Skin epidermis (tissue), 12 donors: ENCODE results near the gene MLC1.

ENCODE experiments used
- H3K27ac ChIP-seq, 21 experiments: fragments of 200-600 bp; sonication (generic) in 11 of 21; one replicate each; pipeline ENCODE4 v1.5.0; 2020; ENCODE audit warnings: mild to moderate bottlenecking in 3 of 21, inconsistent platforms in 2 of 21, moderate library complexity in 2 of 21
- H3K4me3 ChIP-seq, 7 experiments: fragments of 200-600 bp; sonication (generic) in 2 of 7; one replicate each; pipeline ENCODE4 v1.5.0; 2020; ENCODE audit warnings: inconsistent platforms in 2 of 7, mild to moderate bottlenecking in 2 of 7, moderate library complexity in 1 of 7

MLC1 gene

GRCh38 chr22:50081426-50082196, 3.6 kb downstream of the MLC1 start:
- peak overlapping the region in 1 of 21 experiments; percentile 70 for H3K27ac ChIP-seq
- H3K4me3 ChIP-seq: no peak overlapping the region

- Histone ChIP-seq H3K4me3 (no peak overlapping the region), H3K27ac (peak overlapping the region in 1 of 21 experiments; percentile 6)
Observed at GRCh38 chr22:50080077-50080465, 5.2 kb downstream of the MLC1 start.

GRCh38 chr22:50078761-50079160, 6.5 kb downstream of the MLC1 start:
- H3K4me3 ChIP-seq: no peak overlapping the region
- H3K27ac ChIP-seq: no peak overlapping the region

- no peak overlapping the region for H3K27ac ChIP-seq
Observed at GRCh38 chr22:50078246-50078645, 7.0 kb downstream of the MLC1 start.

GRCh38 chr22:50076646-50077535, 8.3 kb downstream of the MLC1 start:
- Histone ChIP-seq H3K27ac (no peak overlapping the region), H3K4me3 (no peak overlapping the region)

More at GRCh38 chr22:50078246-50078645, 7.0 kb downstream of the MLC1 start:
- H3K4me3 ChIP-seq: no peak overlapping the region

GRCh38 chr22:50074551-50075530, 10.4 kb downstream of the MLC1 start:
- Histone ChIP-seq H3K27ac (peak overlapping the region in 1 of 21 experiments; percentile 65), H3K4me3 (no peak overlapping the region)

- Histone ChIP-seq H3K4me3 (no peak overlapping the region), H3K27ac (peak overlapping the region in 1 of 21 experiments; percentile 50)
Observed at GRCh38 chr22:50074056-50074455, 11.2 kb downstream of the MLC1 start.

- Histone ChIP-seq H3K4me3 (no peak overlapping the region), H3K27ac (no peak overlapping the region)
Observed at GRCh38 chr22:50072714-50073538, 12.3 kb downstream of the MLC1 start.

- no peak overlapping the region for H3K4me3 ChIP-seq
Observed at GRCh38 chr22:50072167-50072555, 13.1 kb downstream of the MLC1 start.

GRCh38 chr22:50071432-50072166, 13.6 kb downstream of the MLC1 start:
- Histone ChIP-seq H3K27ac (no peak overlapping the region), H3K4me3 (no peak overlapping the region)

More at GRCh38 chr22:50072167-50072555, 13.1 kb downstream of the MLC1 start:
- H3K27ac ChIP-seq: no peak overlapping the region

GRCh38 chr22:50070366-50070765, 14.9 kb downstream of the MLC1 start:
- H3K27ac ChIP-seq: no peak overlapping the region
- H3K4me3 ChIP-seq: no peak overlapping the region

GRCh38 chr22:50068096-50068495, 17.1 kb downstream of the MLC1 start:
- no peak overlapping the region for H3K27ac ChIP-seq
- no peak overlapping the region for H3K4me3 ChIP-seq

- H3K27ac ChIP-seq: no peak overlapping the region
- H3K4me3 ChIP-seq: no peak overlapping the region
Observed at GRCh38 chr22:50067244-50067643, 18.0 kb downstream of the MLC1 start.

- Histone ChIP-seq H3K4me3 (no peak overlapping the region), H3K27ac (no peak overlapping the region)
Observed at GRCh38 chr22:50064453-50064852, 20.8 kb downstream of the MLC1 start.

GRCh38 chr22:50063589-50064393, 21.4 kb downstream of the MLC1 start:
- no peak overlapping the region for H3K4me3 ChIP-seq
- no peak overlapping the region for H3K27ac ChIP-seq

GRCh38 chr22:50062509-50063135, 22.6 kb downstream of the MLC1 start:
- no peak overlapping the region for H3K4me3 ChIP-seq
- no peak overlapping the region for H3K27ac ChIP-seq

GRCh38 chr22:50061824-50062355, 23.3 kb downstream of the MLC1 start:
- H3K4me3 ChIP-seq: no peak overlapping the region
- no peak overlapping the region for H3K27ac ChIP-seq
